ENCODE results near the gene PSMD3. TPM values are rescaled to one million over a fixed set of nuclear protein-coding genes. Genes with fewer than 3 reads are reported as not detected.
"Not testable (repeated sequence)": the region's sequence is repeated elsewhere in the genome, so short reads cannot be mapped to it uniquely, and the experiment has no call there.

Gene PSMD3
- total RNA-seq, 1 experiment from 2014 or later: 200 TPM

DNA sequence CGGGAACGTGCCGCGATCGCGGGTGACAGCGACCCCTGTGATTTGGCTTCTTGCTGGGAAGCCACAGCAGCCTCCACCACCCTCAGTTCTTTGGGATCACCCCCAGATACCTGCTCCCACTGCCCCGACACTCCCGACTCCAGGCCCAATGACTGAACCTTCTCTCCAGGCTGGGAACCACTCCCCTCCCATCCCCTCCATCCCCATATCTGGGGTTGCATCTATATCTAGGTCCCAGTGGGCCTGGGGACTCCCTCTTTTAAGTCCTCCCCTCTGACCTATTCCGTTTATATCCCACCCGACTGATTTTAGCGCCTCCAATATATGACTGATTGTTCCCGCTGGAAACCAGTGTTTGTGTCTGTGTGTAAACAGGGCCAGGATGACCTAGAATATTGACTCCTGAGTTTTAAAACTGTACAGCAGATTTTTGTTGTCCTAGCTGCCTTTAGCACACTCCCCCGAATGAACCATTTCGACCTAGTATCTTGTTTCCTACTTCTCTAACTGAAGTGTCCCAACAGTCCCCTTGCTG lies 667 bp downstream of the PSMD3 start:
- DNase-seq (ENCODE audit: low read depth): no peak
- in situ Hi-C loops (cut with HindIII; ENCODE audit: low pct_unique_long_range_greater_than_20kb, low sequenced_read_pairs): no loop called here

DNA sequence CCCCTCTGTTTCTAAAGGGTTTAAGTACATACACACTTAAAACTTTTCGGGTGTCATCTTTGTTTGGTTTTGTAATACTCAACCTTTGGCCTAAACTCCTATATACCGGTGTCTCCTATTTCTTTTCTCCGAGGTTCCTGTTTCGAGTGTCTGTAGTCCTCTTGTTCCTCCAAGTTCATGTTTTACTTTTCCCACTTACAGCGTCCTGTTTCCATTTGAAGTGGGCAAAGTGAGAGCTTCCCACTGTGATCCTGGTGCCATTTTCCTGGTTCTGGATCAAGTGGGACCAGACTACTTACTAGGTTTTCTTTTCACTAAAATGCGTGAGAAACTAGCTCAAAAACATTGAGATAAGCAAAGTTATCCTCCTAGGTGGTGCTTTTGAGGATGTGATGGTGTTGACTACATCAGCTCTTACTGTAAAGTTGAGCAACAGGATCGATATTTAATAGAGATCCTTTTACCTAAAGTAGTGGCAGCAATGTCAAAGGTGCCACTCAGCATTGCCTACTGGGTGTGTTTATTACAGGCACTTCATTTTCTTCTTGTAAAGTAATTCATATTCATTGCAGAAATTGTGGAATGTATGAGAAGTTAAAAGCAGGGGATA lies 1.3 kb downstream of the PSMD3 start:
- no peak for DNase-seq (ENCODE audit: low read depth)
- in situ Hi-C loops (cut with HindIII; ENCODE audit: low pct_unique_long_range_greater_than_20kb, low sequenced_read_pairs): no loop called here

GRCh38 chr17:39988206-39988810 lies 7.7 kb downstream of the PSMD3 start:
- in situ Hi-C loops (cut with HindIII; ENCODE audit: low pct_unique_long_range_greater_than_20kb, low sequenced_read_pairs): no loop called here
- DNase-seq (ENCODE audit: low read depth): no peak

- in situ Hi-C loops (cut with HindIII; ENCODE audit: low pct_unique_long_range_greater_than_20kb, low sequenced_read_pairs): no loop called here
- DNase-seq (ENCODE audit: low read depth): no peak
Measured at GRCh38 chr17:39994448-39994847, 13.8 kb downstream of the PSMD3 start.

- in situ Hi-C loops (cut with HindIII; ENCODE audit: low pct_unique_long_range_greater_than_20kb, low sequenced_read_pairs): no loop called here
- DNase-seq (ENCODE audit: low read depth): no peak
Measured at GRCh38 chr17:39995438-39995837, 14.8 kb downstream of the PSMD3 start.

DNA sequence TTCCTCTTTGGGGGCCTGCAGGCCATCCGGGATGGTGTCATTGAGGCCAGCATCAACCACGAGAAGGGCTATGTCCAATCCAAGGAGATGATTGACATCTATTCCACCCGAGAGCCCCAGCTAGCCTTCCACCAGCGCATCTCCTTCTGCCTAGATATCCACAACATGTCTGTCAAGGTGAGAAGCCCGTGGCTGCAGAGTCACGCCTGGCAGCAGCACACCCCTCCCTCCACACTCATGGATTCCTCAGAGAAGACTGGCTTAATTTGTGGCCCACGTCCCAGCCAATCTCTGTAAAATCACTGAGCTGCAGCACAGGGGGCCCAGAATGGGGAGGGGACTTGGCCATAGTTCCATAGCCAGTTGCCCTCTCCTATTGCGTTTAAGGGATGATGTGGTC lies 15.6 kb downstream of the PSMD3 start:
- no peak for DNase-seq (ENCODE audit: low read depth)
- in situ Hi-C loops (cut with HindIII; ENCODE audit: low pct_unique_long_range_greater_than_20kb, low sequenced_read_pairs): no loop called here

DNA sequence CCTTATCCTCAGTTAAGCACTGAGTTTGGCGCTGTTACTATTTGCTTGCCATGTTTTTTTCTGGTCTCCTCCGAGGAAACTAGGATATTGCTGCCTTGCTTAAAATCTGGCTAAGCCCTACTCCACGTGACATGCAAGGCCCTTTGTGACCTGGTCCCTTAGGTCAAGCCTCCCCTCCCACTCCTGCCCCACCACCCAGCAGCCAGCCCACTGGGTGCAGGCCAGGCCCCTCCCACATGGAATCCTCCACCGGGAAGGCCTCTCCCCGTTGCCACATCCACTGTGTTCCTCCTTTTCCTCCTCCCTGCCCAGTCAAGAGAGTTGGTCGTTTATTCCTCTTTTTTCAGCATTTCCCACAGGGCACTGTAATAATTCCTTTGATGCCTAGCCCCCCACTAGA lies 16.2 kb downstream of the PSMD3 start:
- no peak for DNase-seq (ENCODE audit: low read depth)
- in situ Hi-C loops (cut with HindIII; ENCODE audit: low pct_unique_long_range_greater_than_20kb, low sequenced_read_pairs): no loop called here

- DNase-seq (ENCODE audit: low read depth): no peak
- in situ Hi-C loops (cut with HindIII; ENCODE audit: low pct_unique_long_range_greater_than_20kb, low sequenced_read_pairs): no loop called here
Measured at GRCh38 chr17:39997543-39997942, 16.9 kb downstream of the PSMD3 start.

- no peak for DNase-seq (ENCODE audit: low read depth)
Measured at GRCh38 chr17:39999067-39999466, 18.5 kb downstream of the PSMD3 start.

DNA sequence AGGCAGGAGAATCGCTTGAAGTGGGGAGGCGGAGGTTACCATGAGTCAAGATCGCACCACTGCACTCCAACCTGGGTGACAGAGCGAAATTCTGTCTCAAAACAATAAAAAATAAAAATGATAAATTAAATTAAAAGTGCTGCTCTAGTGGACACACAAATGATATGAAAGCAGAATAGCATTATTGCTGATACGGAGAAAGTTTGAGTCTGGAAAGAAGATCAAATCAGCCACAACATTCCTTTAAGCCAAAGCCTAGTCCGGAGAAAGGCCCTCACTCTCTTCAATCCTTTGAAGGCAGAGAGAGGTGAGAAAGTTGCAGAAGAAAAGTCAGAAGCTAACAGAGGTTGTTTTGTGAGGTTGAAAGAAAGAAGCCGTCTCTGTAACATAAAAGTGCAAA lies 19.6 kb downstream of the PSMD3 start:
- in situ Hi-C loops (cut with HindIII; ENCODE audit: low pct_unique_long_range_greater_than_20kb, low sequenced_read_pairs): no loop called here
- no peak for DNase-seq (ENCODE audit: low read depth)

More at GRCh38 chr17:39999067-39999466, 18.5 kb downstream of the PSMD3 start:
- in situ Hi-C loops (cut with HindIII; ENCODE audit: low pct_unique_long_range_greater_than_20kb, low sequenced_read_pairs): no loop called here

DNA sequence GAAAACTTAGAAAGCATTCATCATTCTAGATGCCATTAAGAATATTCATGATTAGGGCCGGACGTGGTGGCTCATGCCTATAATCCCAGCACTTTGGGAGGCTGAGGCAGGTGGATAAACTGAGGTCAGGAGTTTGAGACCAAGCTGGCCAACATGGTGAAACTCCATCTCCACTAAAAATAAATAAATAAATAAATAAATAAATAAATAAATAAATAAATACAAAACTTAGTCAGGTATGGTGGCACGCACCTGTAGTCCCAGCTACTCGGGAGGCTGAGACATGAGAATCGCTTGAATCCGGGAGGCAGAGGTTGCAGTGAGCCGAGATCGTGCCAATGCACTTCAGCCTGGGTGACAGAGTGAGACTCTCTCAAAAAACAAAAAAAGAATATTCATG lies 20.7 kb downstream of the PSMD3 start:
- DNase-seq (ENCODE audit: low read depth); in situ Hi-C loops (cut with HindIII; ENCODE audit: low pct_unique_long_range_greater_than_20kb, low sequenced_read_pairs): not testable (repeated sequence)

GRCh38 chr17:40004072-40004471 lies 23.5 kb downstream of the PSMD3 start:
- in situ Hi-C loops (cut with HindIII; ENCODE audit: low pct_unique_long_range_greater_than_20kb, low sequenced_read_pairs): no loop called here
- DNase-seq (ENCODE audit: low read depth): no peak

- in situ Hi-C loops (cut with HindIII; ENCODE audit: low pct_unique_long_range_greater_than_20kb, low sequenced_read_pairs): no loop called here
- no peak for DNase-seq (ENCODE audit: low read depth)
Measured at GRCh38 chr17:40004712-40005111, 24.1 kb downstream of the PSMD3 start.

DNA sequence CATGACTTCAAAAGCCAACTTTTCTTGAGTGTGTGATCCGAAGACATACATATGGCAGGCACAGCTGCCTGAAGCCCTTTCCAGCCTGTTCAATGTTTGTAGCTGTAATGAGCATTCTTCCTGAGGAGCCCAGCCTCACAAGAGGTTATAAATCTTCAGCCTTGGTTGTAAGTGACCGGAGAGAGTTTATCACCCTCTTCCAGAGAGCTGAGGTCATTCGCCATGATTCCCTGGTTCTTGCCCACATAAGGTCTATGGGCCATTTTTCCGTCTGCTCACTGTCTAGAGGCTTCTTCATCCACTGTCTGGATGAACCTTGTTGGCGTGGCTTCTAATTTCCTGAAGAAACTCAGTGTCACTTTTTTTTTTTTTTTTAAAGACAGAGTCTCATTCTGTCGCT lies 24.9 kb downstream of the PSMD3 start:
- no peak for DNase-seq (ENCODE audit: low read depth)
- in situ Hi-C loops (cut with HindIII; ENCODE audit: low pct_unique_long_range_greater_than_20kb, low sequenced_read_pairs): no loop called here

- in situ Hi-C loops (cut with HindIII; ENCODE audit: low pct_unique_long_range_greater_than_20kb, low sequenced_read_pairs); DNase-seq (ENCODE audit: low read depth): not testable (repeated sequence)
Measured at GRCh38 chr17:40010946-40011500, 30.4 kb downstream of the PSMD3 start.

DNA sequence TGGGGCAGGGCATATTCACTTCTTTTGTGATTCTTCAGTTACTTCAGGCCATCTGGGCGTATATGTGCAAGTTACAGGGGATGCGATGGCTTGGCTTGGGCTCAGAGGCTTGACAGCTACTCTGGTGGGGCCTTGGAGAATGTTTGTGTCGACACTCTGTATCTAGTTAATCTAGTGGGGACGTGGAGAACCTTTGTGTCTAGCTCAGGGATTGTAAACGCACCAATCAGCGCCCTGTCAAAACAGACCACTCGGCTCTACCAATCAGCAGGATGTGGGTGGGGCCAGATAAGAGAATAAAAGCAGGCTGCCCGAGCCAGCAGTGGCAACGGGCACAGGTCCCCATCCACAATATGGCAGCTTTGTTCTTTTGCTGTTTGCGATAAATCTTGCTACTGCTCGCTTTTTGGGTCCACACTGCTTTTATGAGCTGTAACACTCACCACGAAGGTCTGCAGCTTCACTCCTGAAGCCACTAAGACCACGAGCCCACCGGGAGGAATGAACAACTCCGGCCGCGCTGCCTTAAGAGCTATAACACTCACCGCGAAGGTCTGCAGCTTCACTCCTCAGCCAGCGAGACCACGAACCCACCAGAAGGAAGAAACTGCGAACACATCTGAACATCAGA lies 31.5 kb downstream of the PSMD3 start:
- in situ Hi-C loops (cut with HindIII; ENCODE audit: low pct_unique_long_range_greater_than_20kb, low sequenced_read_pairs); DNase-seq (ENCODE audit: low read depth): not testable (repeated sequence)

DNA sequence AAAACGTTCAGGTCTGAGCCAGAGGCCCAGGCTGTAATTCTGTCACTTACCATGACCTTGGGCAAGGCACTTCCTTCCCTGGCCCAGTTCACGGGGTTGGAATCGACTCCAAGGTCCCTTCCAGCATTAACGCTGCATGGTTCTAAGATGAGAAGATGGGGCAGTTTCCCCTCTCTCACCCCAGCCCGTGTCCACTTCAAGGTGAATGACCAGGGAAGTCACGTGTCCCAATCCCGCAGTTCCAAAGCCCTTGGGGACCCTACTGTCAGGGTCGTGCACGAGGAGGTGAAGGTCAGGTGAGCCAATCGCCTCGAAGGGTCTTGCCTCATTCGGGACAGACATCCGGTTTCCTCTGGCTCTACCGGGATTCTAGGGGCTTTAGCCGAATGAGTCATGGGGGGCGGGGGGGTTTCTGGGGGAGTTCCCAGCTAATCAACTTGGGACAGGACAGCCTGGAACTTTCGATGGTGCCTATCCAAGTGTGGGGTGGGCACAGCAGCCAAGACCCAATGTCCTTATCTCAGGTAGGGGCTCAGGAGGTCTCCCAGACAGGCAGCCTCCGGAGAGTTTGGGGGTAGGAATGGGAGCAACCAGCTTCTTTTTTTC lies 33.9 kb downstream of the PSMD3 start:
- no peak for DNase-seq (ENCODE audit: low read depth)
- in situ Hi-C loops (cut with HindIII; ENCODE audit: low pct_unique_long_range_greater_than_20kb, low sequenced_read_pairs): no loop called here

DNA sequence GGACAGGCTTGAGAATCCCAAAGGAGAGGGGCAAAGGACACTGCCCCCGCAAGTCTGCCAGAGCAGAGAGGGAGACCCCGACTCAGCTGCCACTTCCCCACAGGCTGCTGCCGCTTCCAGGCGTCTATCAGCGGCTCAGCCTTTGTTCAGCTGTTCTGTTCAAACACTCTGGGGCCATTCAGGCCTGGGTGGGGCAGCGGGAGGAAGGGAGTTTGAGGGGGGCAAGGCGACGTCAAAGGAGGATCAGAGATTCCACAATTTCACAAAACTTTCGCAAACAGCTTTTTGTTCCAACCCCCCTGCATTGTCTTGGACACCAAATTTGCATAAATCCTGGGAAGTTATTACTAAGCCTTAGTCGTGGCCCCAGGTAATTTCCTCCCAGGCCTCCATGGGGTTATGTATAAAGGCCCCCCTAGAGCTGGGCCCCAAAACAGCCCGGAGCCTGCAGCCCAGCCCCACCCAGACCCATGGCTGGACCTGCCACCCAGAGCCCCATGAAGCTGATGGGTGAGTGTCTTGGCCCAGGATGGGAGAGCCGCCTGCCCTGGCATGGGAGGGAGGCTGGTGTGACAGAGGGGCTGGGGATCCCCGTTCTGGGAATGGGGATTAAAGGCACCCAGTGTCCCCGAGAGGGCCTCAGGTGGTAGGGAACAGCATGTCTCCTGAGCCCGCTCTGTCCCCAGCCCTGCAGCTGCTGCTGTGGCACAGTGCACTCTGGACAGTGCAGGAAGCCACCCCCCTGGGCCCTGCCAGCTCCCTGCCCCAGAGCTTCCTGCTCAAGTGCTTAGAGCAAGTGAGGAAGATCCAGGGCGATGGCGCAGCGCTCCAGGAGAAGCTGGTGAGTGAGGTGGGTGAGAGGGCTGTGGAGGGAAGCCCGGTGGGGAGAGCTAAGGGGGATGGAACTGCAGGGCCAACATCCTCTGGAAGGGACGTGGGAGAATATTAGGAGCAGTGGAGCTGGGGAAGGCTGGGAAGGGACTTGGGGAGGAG lies 34.7 kb downstream of the PSMD3 start, which contains the start of gene CSF3:
CSF3 (plus strand) TSS at position 436 of the 993 bp plus-strand sequence; CDS start at position 471, 35 bp downstream.
- in situ Hi-C loops (cut with HindIII; ENCODE audit: low pct_unique_long_range_greater_than_20kb, low sequenced_read_pairs): no loop called here
- DNase-seq (ENCODE audit: low read depth): no peak
